Measurements from ENCODE around the gene RPS13.
"Not testable (repeated sequence)": the region's sequence is repeated elsewhere in the genome, so short reads cannot be mapped to it uniquely, and the experiment has no call there.

The RPS13 gene

GRCh38 chr11:17077520-17078401 lies at the start of gene RPS13:
Gene RPS13 (minus strand): TSS chr11:17077667. CDS start chr11:17077641, 26 bp downstream.
- intact Hi-C loops (cut with DNase I) = loop anchor here (5.0 kb wide), 1 partner anchor 130 kb away; the partner anchor contains the start of gene PIK3C2A
- peak; percentile 96 to 99 (median 98) for DNase-seq

GRCh38 chr11:17121981-17122380 lies 44.5 kb upstream of the RPS13 start:
- intact Hi-C loops (cut with DNase I) = no loop called here

DNA sequence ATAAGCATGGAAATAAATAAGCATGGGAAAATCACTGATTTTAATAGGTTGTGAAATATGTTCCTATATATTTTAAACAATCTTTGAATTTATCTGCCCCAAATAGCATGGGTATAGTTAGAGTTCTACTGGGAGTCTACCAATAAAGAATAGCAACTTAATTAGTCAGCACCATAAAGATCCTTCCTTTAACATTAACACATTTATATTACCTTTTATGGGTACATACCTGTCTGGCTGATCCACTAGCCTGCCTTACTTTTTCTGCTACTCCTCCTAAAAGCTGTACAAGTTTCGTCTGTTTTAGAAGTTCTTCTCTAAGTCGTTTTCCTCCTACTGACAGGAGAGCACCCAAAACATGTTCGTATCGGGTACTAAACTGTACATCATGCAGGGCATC lies 39.8 kb upstream of the RPS13 start:
- intact Hi-C loops (cut with DNase I) = no loop called here
- DNase-seq = no peak

More at GRCh38 chr11:17121981-17122380, 44.5 kb upstream of the RPS13 start:
- DNase-seq = no peak

- intact Hi-C loops (cut with DNase I) = no loop called here
- DNase-seq = no peak
Measured at GRCh38 chr11:17116117-17116516, 38.6 kb upstream of the RPS13 start.

GRCh38 chr11:17107745-17108144 lies 30.3 kb upstream of the RPS13 start:
- intact Hi-C loops (cut with DNase I); DNase-seq: not testable (repeated sequence)

- DNase-seq = peak in 25 of 42 donors; percentile 13 to 72 (median 31)
- intact Hi-C loops (cut with DNase I) = not testable (repeated sequence)
Measured at GRCh38 chr11:17105404-17106040, 28.1 kb upstream of the RPS13 start.

- intact Hi-C loops (cut with DNase I) = no loop called here
- no peak for DNase-seq
Measured at GRCh38 chr11:17102462-17102861, 25.0 kb upstream of the RPS13 start.

DNA sequence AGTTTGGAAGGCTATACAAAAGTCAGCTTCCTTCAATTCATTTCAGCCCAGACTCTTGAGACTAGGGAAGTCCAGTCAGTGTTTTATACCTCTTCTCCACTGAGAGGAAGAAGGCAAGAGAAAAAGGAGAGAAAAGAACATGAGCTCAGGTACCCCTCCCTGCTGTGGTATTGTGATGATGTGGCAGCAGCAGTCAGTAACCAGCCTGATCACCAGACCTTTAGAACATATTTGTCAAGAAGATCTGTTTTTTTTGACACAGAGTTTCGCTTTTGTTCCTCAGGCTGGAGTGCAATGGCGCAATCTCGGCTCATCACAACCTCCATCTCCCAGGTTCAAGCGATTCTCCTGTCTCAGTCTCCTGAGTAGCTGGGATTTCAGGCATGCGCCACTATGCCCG lies 21.2 kb upstream of the RPS13 start:
- intact Hi-C loops (cut with DNase I) = no loop called here
- DNase-seq = no peak

GRCh38 chr11:17098038-17098437 lies 20.6 kb upstream of the RPS13 start:
- DNase-seq = no peak
- intact Hi-C loops (cut with DNase I) = no loop called here

DNA sequence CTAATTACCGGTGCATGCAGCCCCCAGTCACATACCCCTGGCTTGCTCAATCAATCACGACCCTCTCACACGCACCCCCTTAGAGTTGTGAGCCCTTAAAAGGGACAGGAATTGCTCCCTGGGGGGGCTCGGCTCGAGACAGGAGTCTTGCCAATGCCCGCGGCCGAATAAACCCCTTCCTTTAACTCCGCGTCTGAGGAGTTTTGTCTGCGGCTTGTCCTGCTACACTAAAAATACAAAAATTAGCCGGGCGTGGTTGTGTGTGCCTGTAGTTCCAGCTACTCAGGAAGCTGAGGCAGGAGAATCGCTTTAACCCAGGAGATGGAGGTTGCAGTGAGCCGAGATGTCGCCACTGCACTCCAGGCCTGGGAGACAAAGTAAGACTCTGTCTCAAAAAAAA lies 8.5 kb upstream of the RPS13 start:
- DNase-seq; intact Hi-C loops (cut with DNase I): not testable (repeated sequence)

DNA sequence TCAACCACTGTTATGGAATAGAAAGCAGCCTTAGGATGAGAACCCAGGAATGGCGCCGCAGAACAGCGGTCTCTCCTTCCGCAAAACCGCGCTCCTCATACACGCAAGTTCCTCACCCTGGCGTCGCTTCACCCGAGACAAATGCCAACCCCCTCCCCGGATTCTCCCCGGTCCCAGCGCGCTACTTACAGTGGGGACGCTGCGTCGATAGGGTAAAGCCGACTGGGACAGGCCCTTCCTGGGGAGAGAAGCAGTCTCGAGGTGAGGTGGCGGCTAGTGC lies 287 bp downstream of the RPS13 start:
- intact Hi-C loops (cut with DNase I) = loop anchor here (5.0 kb wide), 1 partner anchor 130 kb away; the partner anchor contains the start of gene PIK3C2A
- peak in 7 of 42 donors; percentile 26 to 80 (median 65) for DNase-seq

DNA sequence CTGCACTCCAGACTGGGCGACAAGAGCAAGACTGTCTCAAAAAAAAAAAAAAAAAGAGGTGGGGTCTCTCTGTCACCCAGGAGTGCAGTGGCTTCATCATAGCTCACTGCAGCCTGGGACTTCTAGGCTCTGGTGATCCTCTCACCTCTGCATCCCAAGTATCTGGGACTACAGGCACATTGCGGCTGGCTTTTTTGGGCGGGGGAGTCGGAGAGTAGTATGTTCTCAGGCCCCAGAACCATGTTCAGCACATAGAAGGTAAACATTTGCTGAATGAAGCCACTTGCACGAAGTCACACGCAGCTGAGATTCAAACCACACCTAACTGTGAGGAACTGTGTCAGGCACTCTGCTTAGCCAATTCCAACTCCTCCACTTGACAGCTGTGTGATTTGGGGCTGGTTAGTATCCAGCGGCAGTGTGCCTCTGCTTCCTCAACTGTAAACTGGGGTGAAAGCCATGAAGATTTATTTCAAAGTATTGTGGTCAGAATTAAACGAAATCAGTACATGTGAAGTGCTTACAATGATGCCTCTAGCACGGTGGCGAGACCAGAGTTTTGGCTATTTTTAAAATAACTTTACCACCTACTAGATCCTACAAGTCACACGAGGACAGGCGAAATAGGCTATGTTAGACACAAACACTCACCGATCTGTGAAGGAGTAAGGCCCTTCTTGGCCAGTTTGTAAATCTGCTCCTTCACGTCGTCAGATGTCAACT lies 789 bp downstream of the RPS13 start:
- intact Hi-C loops (cut with DNase I) = loop anchor here (5.0 kb wide), 1 partner anchor 131 kb away; the partner anchor contains the start of gene PIK3C2A
- DNase-seq = peak in 6 of 42 donors; percentile 6 to 40 (median 18)

- intact Hi-C loops (cut with DNase I) = loop anchor here (5.0 kb wide), 1 partner anchor 132 kb away; the partner anchor contains the start of gene PIK3C2A
- no peak for DNase-seq
Measured at GRCh38 chr11:17075506-17075905, 2.0 kb downstream of the RPS13 start.

- intact Hi-C loops (cut with DNase I) = no loop called here
- no peak for DNase-seq
Measured at GRCh38 chr11:17073370-17074027, 4.0 kb downstream of the RPS13 start.

DNA sequence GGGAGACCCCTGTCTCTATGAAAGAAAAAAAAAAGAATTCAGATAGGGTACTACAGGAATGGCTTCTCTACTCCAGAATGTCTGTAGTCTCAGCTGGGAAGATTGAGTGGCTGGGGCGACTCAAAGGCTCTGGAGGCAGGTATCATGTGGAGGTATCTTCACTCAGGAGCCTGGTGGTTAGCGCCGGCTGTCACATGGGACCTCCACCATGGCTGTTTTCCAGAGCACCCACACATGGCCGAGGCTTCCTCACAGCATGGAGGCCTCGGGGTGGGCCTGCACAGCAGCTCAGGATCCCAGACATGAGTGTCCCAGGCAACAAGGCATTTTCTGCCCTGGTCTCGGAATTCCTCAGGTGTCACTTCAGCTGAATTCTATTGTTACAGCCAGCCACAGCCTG lies 10.1 kb downstream of the RPS13 start:
- intact Hi-C loops (cut with DNase I) = no loop called here
- no peak for DNase-seq

- DNase-seq = peak in 12 of 42 donors; percentile 3 to 50 (median 25)
- intact Hi-C loops (cut with DNase I) = no loop called here
Measured at GRCh38 chr11:17066691-17067090, 10.8 kb downstream of the RPS13 start.

GRCh38 chr11:17063171-17064002 lies 14.1 kb downstream of the RPS13 start:
- DNase-seq = peak; percentile 48 to 88 (median 74)
- intact Hi-C loops (cut with DNase I) = loop anchor here (5.0 kb wide), 1 partner anchor 116 kb away; no protein-coding TSS in a partner anchor

DNA sequence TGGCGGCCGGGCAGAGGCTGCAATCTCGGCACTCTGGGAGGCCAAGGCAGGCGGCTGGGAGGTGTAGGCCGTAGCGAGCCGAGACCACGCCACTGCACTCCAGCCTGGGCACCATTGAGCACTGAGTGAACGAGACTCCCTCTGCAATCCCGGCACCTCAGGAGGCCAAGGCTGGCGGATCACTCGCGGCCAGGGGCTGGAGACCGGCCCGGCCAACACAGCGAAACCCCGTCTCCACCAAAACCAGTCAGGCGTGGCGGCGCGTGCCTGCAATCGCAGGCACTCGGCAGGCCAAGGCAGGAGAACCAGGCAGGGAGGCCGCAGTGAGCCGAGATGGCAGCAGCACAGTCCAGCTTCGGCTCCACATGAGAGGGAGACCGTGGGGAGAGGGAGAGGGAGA lies 26.3 kb downstream of the RPS13 start:
- intact Hi-C loops (cut with DNase I); DNase-seq: not testable (repeated sequence)

All from head of caudate nucleus (tissue), 42 donors.